NCI-H146 (cell line): ENCODE results near the gene GOLPH3.
A peak's percentile ranks its signal among the peaks of the same experiment; 100 is the strongest.
"Not testable (repeated sequence)": the region's sequence is repeated elsewhere in the genome, so short reads cannot be mapped to it uniquely, and the experiment has no call there.

Experiments
- DNase-seq: peaks from one replicate; lab custom pipeline; 2025; lab: John Stamatoyannopoulos, UW

The GOLPH3 gene

DNA sequence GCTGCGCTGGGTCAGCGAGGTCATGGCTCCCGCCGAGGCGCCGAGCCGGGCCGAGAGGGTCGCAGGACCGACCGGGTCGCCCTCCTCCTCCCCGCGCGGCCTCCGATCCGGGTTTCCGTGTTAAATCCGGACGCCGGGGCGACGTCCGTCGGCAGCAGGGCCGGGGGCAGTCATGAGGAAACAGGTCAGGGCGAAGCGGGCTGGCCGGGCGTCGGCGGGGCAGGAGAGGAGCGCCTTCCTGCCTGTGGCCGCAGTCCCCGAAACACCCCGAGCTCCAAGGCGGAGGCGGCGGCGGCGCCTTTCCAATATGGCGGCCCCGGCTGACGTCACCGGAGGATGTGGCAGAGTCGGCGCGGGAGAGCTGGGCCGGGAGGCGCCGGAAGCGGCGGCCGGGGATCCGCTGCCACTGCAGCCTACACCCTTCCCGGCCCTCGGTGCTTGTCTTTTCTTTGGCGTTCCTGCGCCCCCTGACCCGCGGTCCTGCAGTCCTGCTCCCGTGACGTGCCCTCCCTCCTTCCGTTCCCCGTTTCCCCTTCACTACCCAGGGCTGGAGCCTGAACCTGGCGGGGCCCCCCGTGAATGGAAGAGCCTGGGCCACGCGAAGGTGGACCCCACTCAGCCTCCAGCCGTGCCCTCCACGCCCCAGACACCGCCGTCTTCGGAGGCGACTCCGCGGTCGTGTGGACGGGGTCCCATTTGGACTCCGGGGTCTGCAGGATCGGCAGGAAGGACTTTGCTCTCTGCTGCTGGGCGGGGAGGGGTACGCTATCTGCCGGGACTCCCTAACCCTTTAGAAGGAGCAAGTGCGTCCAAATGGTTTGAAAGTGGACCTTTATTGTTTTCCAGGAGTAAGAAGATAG, at the start of gene GOLPH3:
Gene GOLPH3, minus strand, starts transcription at position 309 of the 860 bp plus-strand sequence. Its CDS starts 285 bp downstream, at position 24.
- DNase-seq, result peak; percentile 93

DNA sequence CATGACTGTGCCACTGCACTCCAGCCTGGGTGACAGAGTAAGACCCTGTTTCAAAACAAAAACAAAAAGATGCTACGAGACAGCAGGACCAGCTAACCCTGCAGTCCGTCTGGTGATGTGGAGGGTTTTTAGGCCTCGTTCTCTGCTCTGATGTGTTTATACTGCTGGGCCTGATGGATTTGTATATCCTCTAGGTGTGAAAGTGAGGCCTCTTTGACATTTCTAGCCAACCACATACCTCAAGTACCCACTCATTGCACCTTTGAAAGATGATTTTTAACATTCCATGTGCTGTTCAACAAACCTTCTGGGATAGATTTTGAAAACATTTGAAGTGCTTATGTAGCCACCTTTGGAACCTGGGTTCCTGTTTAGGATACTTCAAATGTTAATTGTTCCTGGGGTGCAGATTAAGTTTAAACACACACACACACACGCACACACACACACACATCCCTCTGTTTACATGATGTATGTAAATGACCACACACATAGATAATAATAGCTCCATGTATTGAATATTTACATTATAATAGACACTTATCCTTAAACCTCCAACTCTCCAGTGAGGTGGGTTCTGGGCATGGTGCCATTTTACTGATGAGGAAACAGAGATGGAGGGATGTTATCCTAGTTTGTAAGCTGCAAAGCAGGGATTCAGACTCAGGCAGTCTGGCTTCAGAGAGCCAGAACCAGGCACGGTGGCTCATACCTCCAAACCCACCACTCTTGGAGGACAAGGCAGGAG, 48.8 kb upstream of the GOLPH3 start:
- DNase-seq, result no peak

DNA sequence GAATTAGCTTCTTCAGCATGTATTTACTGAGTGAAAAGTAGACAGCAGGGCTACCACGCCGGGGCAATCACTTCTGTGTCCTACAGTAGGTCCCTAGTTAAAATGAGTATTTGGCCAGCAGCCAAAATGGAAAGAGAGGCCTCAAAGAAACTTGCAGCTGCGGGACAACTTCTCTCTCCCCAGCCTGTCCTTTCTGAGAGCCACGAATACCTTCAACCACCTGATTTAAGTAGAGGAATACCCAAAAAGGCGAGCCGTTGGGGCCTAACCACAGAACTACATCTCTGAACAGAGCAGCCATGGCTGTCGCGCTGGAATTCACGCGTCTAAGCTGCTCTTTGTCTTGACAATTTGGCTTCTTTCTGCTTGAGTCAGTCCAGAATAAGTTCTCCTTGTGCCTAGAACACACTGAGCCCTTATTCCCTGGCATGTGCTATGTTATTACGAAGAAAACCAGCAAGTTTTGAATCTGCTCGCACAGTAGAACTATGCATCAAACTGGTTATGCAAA, 43.8 kb upstream of the GOLPH3 start:
- peak; percentile 5 for DNase-seq

DNA sequence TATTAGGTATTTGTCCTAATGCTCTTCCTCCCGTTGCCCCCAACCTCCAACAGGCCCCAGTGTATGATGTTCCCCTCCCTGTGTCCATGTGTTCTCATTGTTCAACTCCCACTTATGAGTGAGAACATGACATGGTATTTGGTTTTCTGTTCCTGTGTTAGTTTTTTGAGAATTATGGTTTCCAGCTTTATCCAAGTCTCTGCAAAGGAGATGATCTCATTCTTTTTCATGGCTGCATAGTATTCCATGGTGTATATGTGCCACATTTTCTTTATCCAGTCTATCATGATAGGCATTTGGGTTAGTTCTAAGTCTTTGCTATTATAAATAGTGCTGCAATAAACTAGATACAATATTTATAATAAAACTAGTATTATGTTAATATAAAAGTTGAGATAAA, 40.2 kb upstream of the GOLPH3 start:
- DNase-seq, result not testable (repeated sequence)

DNA sequence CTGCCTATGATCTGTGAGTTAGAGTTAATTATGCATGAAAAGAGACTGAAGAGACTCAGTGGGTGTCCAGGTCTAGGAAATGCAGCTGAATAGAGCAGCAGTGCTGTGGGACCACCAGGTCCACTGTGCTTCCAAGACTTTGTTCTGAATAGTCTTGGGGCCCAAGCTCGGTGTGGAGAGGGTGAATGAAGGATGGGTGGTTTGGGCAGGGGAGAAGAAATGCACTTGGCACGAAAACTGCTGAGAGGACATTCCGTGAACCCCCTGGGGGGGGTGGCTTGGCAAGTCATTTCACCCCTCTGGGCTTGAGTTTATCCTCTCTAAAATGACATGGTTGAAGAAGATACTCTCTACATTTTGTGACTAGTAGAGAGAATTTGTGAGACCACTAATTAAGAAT, 36.0 kb upstream of the GOLPH3 start:
- DNase-seq, result peak; percentile 42

DNA sequence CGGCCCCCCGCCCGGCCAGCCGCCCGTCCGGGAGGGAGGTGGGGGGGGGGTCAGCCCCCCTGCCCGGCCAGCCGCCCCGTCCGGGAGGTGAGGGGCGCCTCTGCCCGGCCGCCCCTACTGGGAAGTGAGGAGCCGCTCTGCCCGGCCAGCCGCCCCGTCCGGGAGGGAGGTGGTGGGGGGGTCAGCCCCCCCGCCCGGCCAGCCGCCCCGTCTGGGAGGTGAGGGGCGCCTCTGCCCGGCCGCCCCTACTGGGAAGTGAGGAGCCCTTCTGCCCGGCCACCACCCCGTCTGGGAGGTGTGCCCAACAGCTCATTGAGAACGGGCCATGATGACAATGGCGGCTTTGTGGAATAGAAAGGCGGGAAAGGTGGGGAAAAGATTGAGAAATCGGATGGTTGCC, 34.7 kb upstream of the GOLPH3 start:
- DNase-seq, result not testable (repeated sequence)

DNA sequence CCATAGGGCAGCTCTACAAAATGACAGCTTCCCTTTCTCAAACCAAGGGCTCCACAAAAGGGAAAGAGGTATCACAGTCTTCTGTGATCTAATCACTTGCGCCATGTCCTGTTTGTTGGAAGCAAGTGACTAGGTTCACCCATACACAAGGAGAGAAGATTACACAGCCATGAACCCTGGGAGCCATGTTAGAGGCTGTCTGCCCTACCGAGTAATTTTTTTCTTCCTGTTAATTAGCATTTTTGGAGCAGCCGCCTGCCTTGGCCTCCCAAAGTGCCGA, 33.2 kb upstream of the GOLPH3 start:
- DNase-seq, result no peak

DNA sequence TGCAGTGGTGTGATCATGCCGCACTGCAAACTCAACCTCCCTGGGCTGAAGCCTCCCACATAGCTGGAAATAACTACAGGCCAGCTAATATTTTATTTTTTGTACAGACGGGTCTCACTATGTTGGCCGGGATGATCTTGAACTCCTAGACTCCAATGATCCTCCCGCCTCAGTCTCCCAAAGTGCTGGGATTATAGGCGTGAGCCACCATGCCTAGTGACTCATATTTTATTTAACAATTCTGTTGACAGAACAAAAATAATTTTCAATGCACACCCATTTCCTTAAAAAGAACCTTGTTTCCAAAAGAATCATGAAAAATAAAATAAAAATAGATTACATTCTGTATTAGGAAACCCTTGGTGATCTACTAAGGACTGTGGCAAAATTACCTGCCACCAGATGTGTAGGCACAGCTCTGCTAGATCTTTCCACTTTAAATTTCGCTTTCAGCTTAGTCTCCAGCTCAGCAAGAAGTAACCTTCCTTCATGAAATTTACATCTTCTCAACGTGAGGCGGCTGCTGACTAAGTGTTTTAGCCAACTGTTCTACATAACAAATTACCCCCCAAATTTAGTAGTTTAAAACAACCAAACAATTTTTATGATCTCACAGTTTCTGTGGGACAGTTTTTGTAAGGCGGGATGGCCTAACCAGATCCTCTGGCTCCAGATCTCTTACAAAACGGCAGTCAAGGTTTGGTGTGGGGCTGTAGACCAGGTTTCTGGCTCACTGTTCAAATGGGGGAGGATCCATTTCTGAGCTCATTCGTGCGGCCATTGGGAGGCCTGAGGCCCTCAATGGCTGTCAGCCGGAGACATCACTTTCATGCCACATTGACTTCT, 32.6 kb upstream of the GOLPH3 start:
- DNase-seq, result no peak

DNA sequence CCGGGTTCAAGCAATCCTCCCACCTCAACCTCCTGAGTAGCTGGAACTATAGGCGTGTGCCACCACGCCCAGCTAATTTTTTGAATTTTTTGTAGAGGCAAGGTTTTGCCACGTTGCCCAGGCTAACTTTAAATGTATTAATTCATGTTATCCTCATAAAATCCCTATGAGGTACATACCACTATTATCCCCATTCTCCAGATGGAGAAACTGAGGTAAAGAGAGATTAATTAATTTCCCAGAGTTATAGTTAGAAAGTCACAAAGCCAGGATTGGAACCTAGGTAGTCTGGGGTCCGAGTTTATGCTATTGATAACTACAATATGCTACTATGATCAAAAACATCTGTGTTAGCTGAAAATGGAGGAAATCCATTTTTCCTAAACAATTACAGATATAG, 31.9 kb upstream of the GOLPH3 start:
- DNase-seq, result no peak

DNA sequence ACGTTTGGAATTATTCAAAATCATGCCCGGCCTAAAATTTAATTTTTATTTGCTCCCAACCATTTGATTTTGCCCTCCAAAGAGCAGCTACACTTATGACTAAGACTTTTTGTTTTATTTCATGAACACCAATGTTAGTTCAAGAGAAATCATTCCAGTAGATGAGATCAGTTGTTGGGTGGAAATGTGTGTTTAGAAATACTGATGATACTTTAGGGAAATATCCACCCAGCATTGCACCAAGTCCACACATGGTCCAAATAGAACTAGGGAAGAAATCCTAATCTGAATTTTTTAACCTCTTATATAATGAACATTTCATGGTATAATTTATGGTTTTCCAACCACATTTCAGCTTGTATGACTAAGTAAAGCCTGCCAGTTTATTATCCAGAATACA, 28.3 kb upstream of the GOLPH3 start:
- DNase-seq, result no peak

DNA sequence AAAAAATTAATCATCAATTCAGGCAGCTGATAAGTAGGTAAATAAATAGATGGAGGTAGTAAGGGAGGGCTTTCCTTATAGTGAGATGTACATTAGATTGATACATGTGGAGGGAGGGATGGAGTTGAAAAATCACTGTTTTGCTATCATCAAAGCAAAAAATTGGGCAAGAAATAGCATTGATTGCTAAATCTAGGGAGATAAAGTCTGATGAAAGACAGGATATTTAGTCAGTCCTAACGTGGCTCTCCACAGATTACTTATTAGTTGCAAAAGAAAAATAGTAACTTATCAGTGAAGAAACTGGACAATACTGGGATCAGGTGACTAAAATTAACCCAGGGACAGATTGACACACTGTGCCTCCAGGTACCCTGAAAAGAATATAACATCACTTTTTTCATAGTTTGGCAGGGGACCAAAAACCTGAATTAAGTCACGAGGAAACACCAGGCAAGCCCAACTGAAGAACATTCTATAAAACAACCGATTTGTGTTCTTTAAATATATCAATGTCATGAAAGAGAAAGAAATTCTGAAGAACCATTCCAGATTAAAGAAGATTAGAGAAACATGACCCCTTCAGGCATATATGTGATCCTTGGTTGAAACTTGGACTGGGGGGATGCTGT, 27.1 kb upstream of the GOLPH3 start:
- DNase-seq, result no peak

DNA sequence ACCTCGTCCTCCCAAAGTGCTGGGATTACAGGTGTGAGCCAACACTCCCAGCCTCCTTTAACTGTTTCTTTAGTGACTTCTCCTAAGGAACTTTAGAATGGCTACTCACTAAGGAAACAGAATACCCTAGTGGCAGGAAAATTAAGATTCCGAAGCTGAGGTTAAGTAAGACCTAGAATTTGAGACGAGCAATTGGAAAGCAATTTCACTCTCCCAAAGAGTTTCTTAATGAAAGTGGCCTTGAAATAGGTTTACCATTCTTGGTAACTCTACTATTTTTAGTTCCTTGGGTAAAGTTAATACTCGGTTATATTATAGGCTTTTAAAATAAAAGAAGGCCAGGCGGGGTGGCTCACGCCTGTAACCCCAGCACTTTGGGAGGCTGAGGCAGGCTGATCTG, 22.9 kb upstream of the GOLPH3 start:
- DNase-seq, result no peak

DNA sequence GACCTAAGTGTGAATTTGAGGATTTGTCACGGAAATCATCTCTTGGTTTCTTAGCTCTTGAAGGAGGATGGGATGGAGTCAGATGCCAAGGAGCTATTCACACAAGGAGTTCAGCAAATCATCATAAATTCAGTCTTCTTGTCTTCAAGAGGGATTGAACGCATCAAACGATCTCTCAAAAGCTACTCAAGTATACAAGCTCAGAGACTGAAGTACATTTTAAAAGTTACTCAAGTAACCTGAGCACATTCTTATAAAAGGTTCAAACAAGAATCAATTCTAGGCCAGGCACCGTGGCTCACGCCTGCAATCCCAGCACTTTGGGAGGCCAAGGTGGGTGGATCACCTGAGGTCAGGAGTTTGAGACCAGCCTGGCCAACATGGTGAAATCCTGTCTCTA, 21.1 kb upstream of the GOLPH3 start:
- no peak for DNase-seq

DNA sequence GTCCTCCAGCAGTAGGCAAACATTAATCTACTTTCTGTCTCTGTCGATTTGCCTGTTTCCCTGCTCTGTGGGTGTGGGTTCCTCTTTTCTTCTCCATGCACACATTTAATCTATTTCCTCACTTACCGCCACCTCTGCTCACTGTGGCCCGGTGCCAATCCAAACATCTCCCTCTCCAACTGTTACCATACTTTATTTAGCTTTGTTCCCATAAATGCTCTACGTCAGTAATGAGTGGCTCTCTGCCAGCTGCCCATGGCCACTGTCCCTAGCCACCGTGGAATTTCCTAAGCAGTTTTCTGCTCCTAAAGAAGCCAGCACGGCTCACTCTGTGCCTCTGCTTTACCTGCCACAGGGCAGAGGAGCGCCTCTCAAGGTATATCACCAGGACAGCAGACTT, 19.5 kb upstream of the GOLPH3 start:
- peak; percentile 96 for DNase-seq

DNA sequence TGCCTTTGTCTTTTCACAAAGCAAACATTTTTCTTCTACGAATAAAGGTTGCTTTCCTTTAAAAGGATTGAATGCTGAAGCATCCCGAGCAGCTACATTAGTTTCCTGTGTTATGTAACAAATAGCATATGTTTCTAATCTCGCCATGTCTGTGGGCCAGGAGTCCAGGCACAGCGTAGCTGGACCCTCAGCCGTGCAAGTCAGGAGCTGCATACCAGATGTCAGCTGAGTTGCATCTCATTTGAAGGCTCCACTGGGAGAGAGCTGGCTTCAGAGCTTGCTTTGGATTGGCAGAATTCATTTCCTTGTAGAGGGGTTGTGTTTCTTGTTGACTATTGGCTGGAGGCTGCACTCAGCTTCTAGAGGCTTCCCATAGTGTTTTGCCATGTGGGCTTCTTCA, 16.0 kb upstream of the GOLPH3 start:
- DNase-seq, result no peak

DNA sequence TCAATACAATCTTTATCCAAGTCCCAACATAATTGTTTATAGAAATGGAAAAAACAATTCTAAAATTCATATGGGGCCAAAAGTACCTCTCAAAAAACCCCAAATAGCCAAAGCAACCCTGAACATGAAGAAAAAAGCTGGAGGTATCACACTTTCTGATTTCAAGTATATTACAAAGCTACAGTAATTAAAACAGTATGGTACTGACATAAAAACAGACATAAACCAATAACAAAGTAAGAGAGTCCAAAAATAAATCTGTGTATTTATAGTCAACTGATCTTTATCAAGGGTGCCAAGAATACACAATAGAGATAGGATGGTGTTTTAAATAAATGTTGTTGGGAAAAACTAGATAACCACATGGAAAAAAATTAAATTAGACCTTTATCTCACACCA, 13.6 kb upstream of the GOLPH3 start:
- no peak for DNase-seq

DNA sequence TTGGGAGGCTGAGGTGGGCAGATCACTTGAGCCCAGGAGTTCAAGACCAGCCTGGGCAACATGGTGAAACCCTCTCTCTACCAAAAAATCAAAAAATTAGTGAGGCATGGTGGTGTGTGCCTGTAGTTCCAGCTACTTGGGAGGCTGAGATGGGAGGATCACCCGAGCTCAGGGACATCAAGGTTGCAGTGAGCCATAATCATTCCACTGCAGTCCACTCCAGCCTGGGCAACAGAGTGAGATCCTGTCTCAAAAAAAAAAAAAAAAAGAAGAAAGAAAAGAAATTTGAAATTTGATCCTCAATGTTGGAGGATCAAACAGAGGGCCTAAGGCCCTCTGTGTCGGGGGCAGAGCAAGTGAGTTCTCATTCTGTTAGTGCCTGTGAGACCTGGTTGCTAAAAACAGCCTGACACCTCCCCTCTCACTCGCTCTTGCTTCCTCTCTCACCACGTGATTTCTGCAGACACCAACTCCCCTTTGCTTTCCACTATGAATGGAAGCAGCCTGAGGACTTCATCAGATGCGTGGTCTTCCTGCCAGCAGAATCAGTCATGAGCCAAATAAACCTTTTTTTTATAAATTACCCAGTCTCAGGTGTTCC, 8.4 kb upstream of the GOLPH3 start:
- DNase-seq, result no peak

DNA sequence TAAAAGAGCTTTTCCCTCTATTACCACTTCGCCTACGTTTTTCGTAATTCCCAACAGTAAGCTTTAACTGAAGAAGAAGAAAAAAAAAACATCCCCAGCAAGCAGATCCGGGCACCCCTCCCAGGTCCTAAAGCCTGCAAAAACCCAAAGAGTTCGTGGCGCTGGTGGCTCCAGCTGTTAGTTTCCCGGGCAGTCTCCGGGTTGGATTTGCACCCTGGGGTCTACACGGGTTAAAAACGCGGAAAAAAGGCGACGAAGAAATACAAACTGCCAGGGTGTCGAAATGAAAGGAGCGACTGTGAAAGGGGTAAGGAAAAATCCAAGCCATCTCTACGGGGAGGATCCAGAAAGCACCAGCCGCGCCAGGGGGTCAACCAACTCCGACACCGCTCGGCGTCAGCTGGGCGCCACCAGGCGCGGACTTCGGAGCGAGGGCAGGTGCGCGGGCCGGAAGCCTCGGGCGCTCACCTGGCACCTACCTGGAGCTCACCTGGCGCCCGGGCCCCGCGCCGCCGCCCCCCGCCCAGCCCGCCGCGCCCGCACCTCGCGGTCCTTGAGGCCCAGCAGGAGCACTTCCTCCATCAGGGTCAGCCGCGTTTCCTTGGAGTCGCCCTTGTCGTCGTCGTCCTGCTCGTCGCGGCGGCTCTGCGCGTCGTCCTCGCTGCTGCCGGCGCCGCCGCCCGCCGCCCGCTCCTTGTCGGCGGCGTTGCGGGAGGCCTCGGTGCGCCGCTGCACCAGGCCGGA, 680 bp downstream of the GOLPH3 start:
- peak; percentile 93 for DNase-seq

DNA sequence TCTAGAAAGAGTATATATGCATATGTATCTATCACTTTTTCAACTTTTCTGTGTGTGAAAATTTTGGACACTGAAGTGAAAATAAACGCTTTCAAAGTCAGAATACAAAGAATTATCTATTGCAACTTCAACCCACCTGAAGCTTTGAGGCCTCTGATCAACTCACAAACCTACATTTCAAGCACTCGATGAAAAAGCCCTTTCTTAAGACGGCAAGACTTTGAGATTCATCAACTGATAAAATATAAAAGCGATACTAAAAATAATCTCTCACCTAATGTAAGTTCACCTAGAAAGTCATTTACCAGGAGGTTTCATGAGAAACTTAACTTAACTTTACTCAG, 1.2 kb downstream of the GOLPH3 start:
- no peak for DNase-seq

DNA sequence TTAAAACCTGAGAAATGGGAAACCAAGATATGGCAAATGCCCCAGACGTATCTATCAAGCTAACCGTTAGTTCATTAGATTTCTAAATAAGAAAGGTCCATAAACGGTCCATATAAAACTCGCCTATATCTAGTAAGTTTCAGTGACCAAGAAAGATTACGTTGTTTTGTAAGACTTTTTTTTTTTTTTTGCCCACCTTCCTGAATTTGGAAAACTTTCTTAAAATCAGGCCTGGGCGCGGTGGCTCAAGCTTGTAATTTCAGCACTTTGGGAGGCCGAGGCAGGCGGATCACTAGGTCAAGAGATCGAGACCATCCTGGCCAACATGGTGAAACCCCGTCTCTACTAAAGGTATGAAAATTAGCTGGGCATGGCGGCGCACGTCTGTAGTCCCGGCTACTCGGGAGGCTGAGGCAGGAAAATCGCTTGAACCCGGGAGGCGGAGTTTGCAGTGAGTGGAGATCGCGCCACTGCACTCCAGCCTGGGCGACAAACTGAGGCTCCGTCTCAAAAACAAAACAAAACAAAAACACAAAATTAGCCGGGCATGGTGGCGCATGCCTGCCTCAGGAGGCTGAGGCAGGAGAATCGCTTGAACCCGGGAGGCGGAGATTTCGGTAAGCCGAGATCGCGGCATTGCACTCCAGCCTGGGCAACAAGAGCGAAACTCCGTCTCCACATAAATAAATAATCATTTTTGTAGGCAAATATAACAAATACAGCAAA, 1.8 kb downstream of the GOLPH3 start:
- peak; percentile 14 for DNase-seq
